Neural progenitor cell (in vitro differentiated cells): ENCODE data around the gene PRKAB1. TPM values are rescaled to one million over a fixed set of nuclear protein-coding genes. Genes with fewer than 3 reads are reported as not detected.
A peak's percentile ranks its signal among the peaks of the same experiment; 100 is the strongest.
"Not testable (repeated sequence)": the region's sequence is repeated elsewhere in the genome, so short reads cannot be mapped to it uniquely, and the experiment has no call there.

Source experiments
- DNase-seq: peaks from one replicate; pipeline ENCODE4 v3.0.0-alpha.2; 2016; ENCODE audit warnings: low spot score
- H2AFZ ChIP-seq: fragments of 200-600 bp; sonication (generic); replicated peaks from 2 replicates; pipeline ENCODE4 v1.6.1; 2016; ENCODE audit warnings: antibody characterized with exemption
- H3F3A ChIP-seq: fragments of 200-600 bp; sonication (generic); 2 replicates; pipeline ENCODE4 v1.6.1; 2016; ENCODE audit warnings: antibody characterized with exemption, low read depth
- H3K27ac ChIP-seq: fragments of 200-600 bp; sonication (generic); 2 replicates; pipeline ENCODE4 v1.5.1; 2016; ENCODE audit warnings: mild to moderate bottlenecking
- H3K27me3 ChIP-seq: fragments of 200-600 bp; sonication (generic); 2 replicates; pipeline ENCODE4 v1.6.1; 2016; ENCODE audit warnings: mild to moderate bottlenecking, moderate library complexity
- H3K36me3 ChIP-seq: fragments of 200-600 bp; sonication (generic); 2 replicates; pipeline ENCODE4 v1.5.1; 2016
- H3K4me1 ChIP-seq: fragments of 200-600 bp; sonication (generic); 2 replicates; pipeline ENCODE4 v1.6.1; 2016; ENCODE audit warnings: mixed run types
- H3K4me2 ChIP-seq: fragments of 200-600 bp; sonication (generic); 2 replicates; pipeline ENCODE4 v1.6.1; 2016
- H3K4me3 ChIP-seq: fragments of 200-600 bp; sonication (generic); 2 replicates; pipeline ENCODE4 v1.5.1; 2016
- H3K79me2 ChIP-seq: fragments of 200-600 bp; sonication (generic); 2 replicates; pipeline ENCODE4 v1.6.1; 2016; ENCODE audit warnings: low read depth
- H3K9ac ChIP-seq: fragments of 200-600 bp; sonication (generic); 2 replicates; pipeline ENCODE4 v1.6.1; 2016
- H3K9me3 ChIP-seq: fragments of 200-600 bp; sonication (generic); 2 replicates; pipeline ENCODE4 v1.5.1; 2016; ENCODE audit warnings: low read depth
- H4K20me1 ChIP-seq: fragments of 200-600 bp; sonication (generic); 2 replicates; pipeline ENCODE4 v1.6.1; 2016; ENCODE audit warnings: low read depth
- H3K27ac Mint-ChIP-seq: 3 replicates; pipeline ENCODE4 v1.8.0; 2021; ENCODE audit warnings: mixed read lengths
- H3K27me3 Mint-ChIP-seq: 2 replicates; pipeline ENCODE4 v1.8.0; 2022; ENCODE audit warnings: low read depth, mild to moderate bottlenecking, inconsistent platforms, moderate library complexity, mixed read lengths; ENCODE audit not compliant: insufficient read depth
- H3K36me3 Mint-ChIP-seq: 3 replicates; pipeline ENCODE4 v1.8.0; 2021; ENCODE audit warnings: mixed read lengths
- H3K4me1 Mint-ChIP-seq: 3 replicates; pipeline ENCODE4 v1.8.0; 2021; ENCODE audit warnings: mixed read lengths
- H3K4me3 Mint-ChIP-seq: 3 replicates; pipeline ENCODE4 v1.8.0; 2021; ENCODE audit warnings: mild to moderate bottlenecking, moderate library complexity, mixed read lengths
- H3K9me3 Mint-ChIP-seq: 3 replicates; pipeline ENCODE4 v1.8.0; 2020; ENCODE audit warnings: mixed read lengths
- CTCF ChIP-seq: fragments of 200-600 bp; sonication (generic); IDR thresholded peaks from 2 replicates; pipeline ENCODE4 v1.5.1; 2017; ENCODE audit warnings: antibody characterized with exemption, mild to moderate bottlenecking
- EZH2 ChIP-seq: fragments of 200-600 bp; sonication (generic); IDR thresholded peaks from 2 replicates; pipeline ENCODE4 v1.6.1; 2017; ENCODE audit warnings: antibody characterized with exemption, mild to moderate bottlenecking, moderate library complexity
- EZH2phosphoT487 ChIP-seq: fragments of 200-600 bp; sonication (generic); IDR thresholded peaks from 2 replicates; pipeline ENCODE4 v1.6.1; 2017; ENCODE audit warnings: antibody characterized with exemption
- total RNA-seq: library from RNA; depleted of rRNA; stranded (reverse); fragments of >200 nt; gene quantifications from 2 replicates; pipeline ENCODE4 v1.2.3, GENCODE V29; 2015; ENCODE audit warnings: low replicate concordance

Gene PRKAB1
- 24.5 and 25.3 TPM in 2 replicates for total RNA-seq

GRCh38 chr12:119667577-119668323 is at the start of gene PRKAB1:
Gene PRKAB1 (plus strand): TSS chr12:119668133. CDS start chr12:119668245, 112 bp downstream.
- Mint-ChIP-seq H3K4me1 (peaks cover 19% of the 10 kb centered on the region), H3K4me3 (peak within 1 kb of the TSS; percentile 92), H3K36me3 (peaks cover 5% of the 10 kb centered on the region), H3K27me3 (peaks cover 2% of the 10 kb centered on the region), H3K27ac (peak within 1 kb of the TSS; percentile 42), H3K9me3 (no peaks in the 10 kb centered on the region)
- Histone ChIP-seq H3K9me3 (no peaks in the 10 kb centered on the region), H2AFZ (peak within 1 kb of the TSS; percentile 99), H3K27ac (peak within 1 kb of the TSS; percentile 85), H3K9ac (peak within 1 kb of the TSS; percentile 79), H3K79me2 (peaks cover 40% of the 10 kb centered on the region), H3K27me3 (peaks cover 6% of the 10 kb centered on the region), H3K36me3 (peaks cover 12% of the 10 kb centered on the region), H3F3A (peaks cover 18% of the 10 kb centered on the region), H3K4me1 (peaks cover 4% of the 10 kb centered on the region), H4K20me1 (peaks cover 18% of the 10 kb centered on the region), H3K4me2 (peak within 1 kb of the TSS; percentile 80), H3K4me3 (peak within 1 kb of the TSS; percentile 77)
- TF ChIP-seq EZH2 (peak; percentile 48), CTCF (peak; percentile 96), EZH2phosphoT487 (no peak)
- DNase-seq: peak; percentile 99

GRCh38 chr12:119618328-119618896 is 49.5 kb upstream of the PRKAB1 start:
- H3K36me3 Mint-ChIP-seq: not testable (repeated sequence)

GRCh38 chr12:119620490-119620889 is 47.4 kb upstream of the PRKAB1 start:
- Histone ChIP-seq H3K36me3 (no peaks in the 10 kb centered on the region), H3K9ac (no peak overlapping the region), H3K79me2 (no peaks in the 10 kb centered on the region), H3K4me2 (no peak overlapping the region), H4K20me1 (no peaks in the 10 kb centered on the region), H3K4me1 (no peaks in the 10 kb centered on the region), H2AFZ (no peak overlapping the region), H3K4me3 (no peak overlapping the region), H3K27me3 (peaks cover 20% of the 10 kb centered on the region), H3K27ac (no peak overlapping the region), H3K9me3 (no peaks in the 10 kb centered on the region), H3F3A (no peaks in the 10 kb centered on the region)
- Mint-ChIP-seq H3K27ac (no peak overlapping the region), H3K36me3 (no peaks in the 10 kb centered on the region), H3K9me3 (peaks cover 4% of the 10 kb centered on the region), H3K4me1 (no peaks in the 10 kb centered on the region), H3K4me3 (no peak overlapping the region), H3K27me3 (peaks cover 3% of the 10 kb centered on the region)
- TF ChIP-seq EZH2 (no peak), CTCF (no peak), EZH2phosphoT487 (no peak)
- no peak for DNase-seq

More at GRCh38 chr12:119618328-119618896, 49.5 kb upstream of the PRKAB1 start:
- not testable (repeated sequence) for H3K36me3 ChIP-seq, H3K9me3 Mint-ChIP-seq, H3K9me3 ChIP-seq, H3K79me2 ChIP-seq, H3K4me1 Mint-ChIP-seq, H4K20me1 ChIP-seq, H3K27ac Mint-ChIP-seq, H2AFZ ChIP-seq, H3K4me1 ChIP-seq, H3K4me3 Mint-ChIP-seq, H3F3A ChIP-seq, H3K4me3 ChIP-seq, H3K9ac ChIP-seq, H3K27me3 Mint-ChIP-seq, DNase-seq, H3K4me2 ChIP-seq, H3K27ac ChIP-seq
- peaks cover 20% of the 10 kb centered on the region for H3K27me3 ChIP-seq

GRCh38 chr12:119621878-119622277 is 46.1 kb upstream of the PRKAB1 start:
- Mint-ChIP-seq H3K4me3 (no peak overlapping the region), H3K9me3 (peaks cover 4% of the 10 kb centered on the region), H3K27ac (no peak overlapping the region), H3K36me3 (no peaks in the 10 kb centered on the region), H3K4me1 (no peaks in the 10 kb centered on the region), H3K27me3 (no peaks in the 10 kb centered on the region)
- no peaks in the 10 kb centered on the region for H3K4me1 ChIP-seq
- no peak overlapping the region for H3K27ac ChIP-seq
- H3K36me3 ChIP-seq: no peaks in the 10 kb centered on the region
- H3K27me3 ChIP-seq: peaks cover 20% of the 10 kb centered on the region
- no peak for DNase-seq
- H2AFZ ChIP-seq: no peak overlapping the region
- no peak overlapping the region for H3K4me2 ChIP-seq
- H3K4me3 ChIP-seq: no peak overlapping the region
- TF ChIP-seq EZH2 (no peak), CTCF (no peak), EZH2phosphoT487 (no peak)
- no peaks in the 10 kb centered on the region for H3F3A ChIP-seq
- no peaks in the 10 kb centered on the region for H4K20me1 ChIP-seq
- no peaks in the 10 kb centered on the region for H3K79me2 ChIP-seq
- H3K9me3 ChIP-seq: no peaks in the 10 kb centered on the region
- no peak overlapping the region for H3K9ac ChIP-seq
